Measurements from ENCODE around the gene FSTL1.

Gene FSTL1

GRCh38 chr3:120468635-120469295 is 18.0 kb upstream of the FSTL1 start:
- no peak for DNase-seq

- DNase-seq, result no peak
Measured at GRCh38 chr3:120462409-120462959, 11.7 kb upstream of the FSTL1 start.

DNA sequence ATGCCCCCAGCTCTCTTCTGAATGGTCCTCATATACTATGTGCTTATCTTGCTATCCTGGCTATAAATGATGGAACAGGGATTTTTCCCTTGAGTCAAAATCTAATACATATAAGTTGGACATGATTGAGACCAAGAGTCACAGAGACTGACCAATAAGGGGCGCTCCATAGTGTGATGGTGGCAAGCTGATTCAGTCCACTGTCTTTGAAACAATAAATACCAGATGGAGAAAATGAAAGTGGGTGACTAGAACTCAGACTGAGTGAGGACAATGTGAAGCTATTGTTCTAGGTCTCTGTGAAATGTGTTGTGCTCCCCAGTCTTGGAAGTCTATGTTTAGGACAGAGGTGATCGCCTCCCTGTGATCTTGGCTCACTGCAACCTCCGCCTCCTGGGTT is 10.6 kb upstream of the FSTL1 start:
- no peak for DNase-seq

GRCh38 chr3:120460862-120461261 is 10.1 kb upstream of the FSTL1 start:
- DNase-seq, result no peak

GRCh38 chr3:120460181-120460790 is 9.5 kb upstream of the FSTL1 start:
- DNase-seq, result no peak

GRCh38 chr3:120459196-120459595 is 8.4 kb upstream of the FSTL1 start:
- DNase-seq, result no peak

DNA sequence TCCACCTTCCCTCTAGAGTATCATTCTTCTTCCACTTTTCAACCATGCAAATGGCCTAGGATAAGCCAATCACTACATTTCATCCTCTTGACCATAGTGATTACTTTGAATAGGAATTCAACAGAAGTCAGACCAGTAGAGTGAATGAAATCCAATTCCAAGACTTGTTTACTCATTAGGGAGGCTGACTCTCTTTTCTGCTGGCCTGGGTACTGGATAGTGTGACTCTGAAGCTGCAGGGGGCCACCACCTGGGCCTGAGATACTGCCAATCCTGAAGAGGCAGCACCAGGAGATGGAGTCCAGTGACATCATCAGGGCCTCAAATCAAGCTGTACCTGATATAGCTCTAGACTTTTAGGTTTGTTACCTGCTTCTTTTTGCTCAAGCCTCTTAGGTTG is 7.0 kb upstream of the FSTL1 start:
- no peak for DNase-seq

GRCh38 chr3:120454076-120454689 is 3.4 kb upstream of the FSTL1 start:
- no peak for DNase-seq

- DNase-seq, result no peak
Measured at GRCh38 chr3:120452816-120453215, 2.0 kb upstream of the FSTL1 start.

DNA sequence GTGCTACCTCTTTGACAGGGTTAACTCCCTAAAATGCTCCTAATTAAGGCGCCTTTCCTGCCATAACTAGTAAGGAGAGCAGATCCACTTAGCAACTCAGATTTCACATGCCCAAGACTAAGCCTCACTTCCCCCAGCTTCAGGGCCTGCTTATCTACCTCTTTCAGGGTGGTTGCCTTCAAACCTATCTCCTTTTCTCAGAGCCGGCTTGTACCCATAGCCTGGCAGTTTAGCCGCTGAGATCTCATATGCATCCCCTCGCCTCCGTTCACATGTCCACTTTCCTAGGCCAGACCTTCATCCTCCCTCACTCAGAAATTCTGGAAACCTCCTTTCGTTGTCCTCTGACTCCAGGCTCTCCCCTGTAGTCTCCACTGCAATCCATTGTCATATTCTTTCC is 1.0 kb upstream of the FSTL1 start:
- no peak for DNase-seq

DNA sequence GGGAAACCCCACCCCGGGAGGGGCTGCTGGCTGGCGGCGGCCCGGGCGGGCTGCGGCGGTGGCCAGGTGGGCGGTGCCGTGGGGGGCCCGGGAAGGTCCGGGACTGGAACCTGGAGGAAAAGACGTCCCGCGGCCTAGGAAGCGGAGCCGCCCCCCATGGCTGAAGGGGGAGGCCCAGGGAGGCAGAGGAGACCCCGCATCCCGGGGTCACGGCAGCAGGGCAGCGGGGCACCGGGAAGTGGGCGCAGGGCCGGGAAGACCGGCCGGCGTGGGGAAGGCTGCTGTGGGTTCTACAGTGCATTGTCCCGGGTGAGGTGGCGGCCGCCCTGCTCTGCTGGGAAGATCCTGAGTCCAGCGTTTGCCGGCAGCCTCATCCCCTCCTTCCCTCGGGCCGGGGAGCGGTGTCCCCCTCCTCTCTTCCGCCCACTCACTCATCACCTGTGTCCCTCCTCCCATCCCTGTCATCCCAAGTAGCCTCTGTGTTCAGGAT is 525 bp upstream of the FSTL1 start:
- DNase-seq, result no peak

- no peak for DNase-seq
Measured at GRCh38 chr3:120449701-120450599, 842 bp downstream of the FSTL1 start.

DNA sequence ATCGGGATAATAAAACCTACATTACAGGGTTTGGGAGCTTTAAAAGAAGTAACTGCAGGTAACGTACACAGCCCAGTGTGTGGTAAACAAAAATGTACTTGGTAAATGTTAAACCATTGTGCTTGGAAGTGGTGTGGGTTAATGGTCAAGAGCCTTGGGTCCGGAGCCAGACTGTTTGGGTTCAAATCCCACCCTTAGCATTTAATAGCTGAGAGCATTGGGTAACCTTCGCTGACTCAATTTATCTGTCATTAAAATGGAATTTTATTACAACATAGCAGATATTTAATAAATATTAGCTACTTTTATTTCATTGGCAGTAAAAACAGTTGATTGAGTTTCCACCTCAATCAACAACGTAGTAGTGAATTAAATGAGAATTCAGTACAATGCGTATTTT is 1.5 kb downstream of the FSTL1 start:
- no peak for DNase-seq

GRCh38 chr3:120448756-120449155 is 2.0 kb downstream of the FSTL1 start:
- no peak for DNase-seq

- no peak for DNase-seq
Measured at GRCh38 chr3:120446891-120447668, 3.7 kb downstream of the FSTL1 start.

DNA sequence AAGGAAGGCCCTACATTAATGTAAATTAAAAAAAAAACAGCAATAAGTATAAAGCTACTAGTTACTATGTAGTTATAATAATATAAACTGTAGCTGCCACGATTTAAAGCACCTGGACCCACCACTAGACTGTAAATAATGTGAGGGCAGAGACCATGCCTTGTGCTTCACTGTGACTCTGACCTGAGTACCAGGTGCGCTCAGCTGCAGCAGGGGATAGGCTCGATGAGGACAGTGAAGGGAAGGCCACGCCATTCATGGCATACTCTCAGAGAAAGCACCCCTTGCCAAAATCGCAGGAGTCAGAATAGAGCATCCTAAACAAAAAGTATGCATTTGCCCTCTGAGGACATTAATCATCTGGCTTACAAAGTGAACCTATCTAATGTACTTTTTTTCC is 5.1 kb downstream of the FSTL1 start:
- no peak for DNase-seq

DNA sequence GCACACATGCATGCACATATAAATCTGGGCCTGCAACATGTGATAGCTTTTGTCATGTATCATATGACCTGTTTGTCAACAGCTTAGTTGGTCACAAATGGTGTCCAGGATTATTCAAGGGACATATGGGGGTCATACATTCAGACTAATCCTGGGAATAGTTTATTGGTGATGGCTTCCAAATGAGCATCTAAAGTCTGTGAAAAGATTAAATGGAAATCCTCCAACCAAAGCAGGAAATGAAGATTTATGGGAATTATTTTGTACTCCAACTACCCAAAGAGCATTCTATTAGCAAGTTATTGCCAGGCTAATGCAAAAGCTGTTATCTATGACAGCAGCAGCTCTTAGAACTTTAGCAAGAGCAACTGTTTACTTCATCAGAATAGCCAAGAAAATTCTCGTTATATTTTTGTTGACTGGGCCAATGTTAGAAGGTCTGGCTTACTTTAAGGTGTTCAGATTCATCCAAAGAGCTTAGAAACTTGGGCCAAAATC is 7.1 kb downstream of the FSTL1 start:
- DNase-seq, result no peak

GRCh38 chr3:120442975-120443517 is 7.7 kb downstream of the FSTL1 start:
- no peak for DNase-seq

- DNase-seq, result no peak
Measured at GRCh38 chr3:120441776-120442175, 9.0 kb downstream of the FSTL1 start.

DNA sequence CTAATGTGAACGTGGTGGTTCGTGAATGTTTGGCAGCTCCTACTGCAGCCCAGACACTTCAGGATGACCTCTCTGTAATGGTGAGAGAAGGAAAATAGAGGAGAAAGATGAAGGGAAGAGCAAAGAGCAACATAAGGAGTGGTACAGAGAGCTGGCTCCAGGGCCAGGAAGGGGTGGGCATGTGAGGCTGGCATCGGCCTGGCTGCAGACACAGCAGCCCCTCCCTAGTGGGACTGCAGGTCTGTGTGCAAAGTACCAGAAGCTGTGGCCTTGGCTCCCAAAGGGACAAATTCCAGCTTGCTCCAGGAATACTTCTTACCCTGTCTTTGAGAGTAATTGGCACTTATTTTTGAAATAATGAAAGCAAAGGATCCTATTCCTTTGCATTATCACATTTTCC is 10.0 kb downstream of the FSTL1 start:
- DNase-seq, result no peak

DNA sequence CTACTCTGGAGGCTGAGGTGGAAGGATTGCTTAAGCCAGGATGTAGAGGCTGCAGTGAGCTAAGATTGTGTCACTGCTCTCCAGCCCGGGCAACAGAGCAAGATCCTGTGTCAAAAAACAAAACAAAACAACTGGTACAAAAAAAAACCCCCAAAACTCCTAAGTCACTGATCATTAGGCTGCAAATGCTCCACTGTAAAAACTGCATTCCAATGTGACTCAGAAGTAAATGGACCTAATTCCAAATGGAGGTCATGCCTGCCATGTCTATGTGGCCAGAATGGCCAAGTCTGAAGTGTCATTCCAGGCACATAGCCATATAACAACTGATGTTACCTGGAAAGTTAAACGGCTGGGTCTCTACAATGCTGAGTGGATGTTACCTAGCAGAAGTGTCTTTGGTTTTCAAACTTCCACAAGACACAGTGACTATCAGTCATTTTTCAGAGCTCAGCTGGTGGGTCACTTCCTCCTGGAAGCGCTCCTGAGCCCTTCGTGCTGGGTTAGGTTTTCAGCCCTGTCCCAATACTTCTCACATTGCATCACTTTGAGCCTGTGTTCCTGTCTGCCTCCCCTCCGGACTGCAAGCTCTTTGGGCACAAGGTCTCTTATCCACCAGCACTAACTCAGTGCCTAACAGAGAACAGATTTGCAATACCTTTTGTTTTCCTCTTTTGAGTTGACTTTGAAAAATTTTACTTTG is 10.6 kb downstream of the FSTL1 start:
- no peak for DNase-seq
